ENCODE measurements around the gene ATF7.
"Not testable (repeated sequence)": the region's sequence is repeated elsewhere in the genome, so short reads cannot be mapped to it uniquely, and the experiment has no call there.

Gene ATF7

GRCh38 chr12:53645165-53645564, 19.0 kb upstream of the ATF7 start:
- TF ChIP-seq ZFX (IDR thresholded peaks at IDR 0.05; ENCODE audit: borderline replicate concordance): no peak
- no peak for TF ChIP-seq CTCF (IDR thresholded peaks at IDR 0.05)
- H3K27ac ChIP-seq: no peak overlapping the region

GRCh38 chr12:53644133-53644532, 18.0 kb upstream of the ATF7 start:
- TF ChIP-seq ZFX (IDR thresholded peaks at IDR 0.05; ENCODE audit: borderline replicate concordance) (no peak), CTCF (IDR thresholded peaks at IDR 0.05) (no peak)
- H3K27ac ChIP-seq: no peak overlapping the region

- no peak overlapping the region for H3K27ac ChIP-seq
- TF ChIP-seq ZFX (IDR thresholded peaks at IDR 0.05; ENCODE audit: borderline replicate concordance): no peak
- TF ChIP-seq CTCF (IDR thresholded peaks at IDR 0.05): no peak
Observed at GRCh38 chr12:53643232-53643979, 17.2 kb upstream of the ATF7 start.

GRCh38 chr12:53638057-53638456, 11.9 kb upstream of the ATF7 start:
- no peak for TF ChIP-seq ZFX (IDR thresholded peaks at IDR 0.05; ENCODE audit: borderline replicate concordance)
- TF ChIP-seq CTCF (IDR thresholded peaks at IDR 0.05): no peak
- H3K27ac ChIP-seq: no peak overlapping the region

GRCh38 chr12:53636641-53637040, 10.5 kb upstream of the ATF7 start:
- TF ChIP-seq CTCF (IDR thresholded peaks at IDR 0.05) (no peak), ZFX (IDR thresholded peaks at IDR 0.05; ENCODE audit: borderline replicate concordance) (no peak)
- H3K27ac ChIP-seq: no peak overlapping the region

- H3K27ac ChIP-seq: not testable (repeated sequence)
Observed at GRCh38 chr12:53635708-53636107, 9.5 kb upstream of the ATF7 start.

- TF ChIP-seq ZFX (IDR thresholded peaks at IDR 0.05; ENCODE audit: borderline replicate concordance) (no peak), CTCF (IDR thresholded peaks at IDR 0.05) (no peak)
- no peak overlapping the region for H3K27ac ChIP-seq
Observed at GRCh38 chr12:53631721-53632120, 5.5 kb upstream of the ATF7 start.

- no peak overlapping the region for H3K27ac ChIP-seq
- no peak for TF ChIP-seq CTCF (IDR thresholded peaks at IDR 0.05)
- no peak for TF ChIP-seq ZFX (IDR thresholded peaks at IDR 0.05; ENCODE audit: borderline replicate concordance)
Observed at GRCh38 chr12:53627919-53628318, 1.7 kb upstream of the ATF7 start.
